Stimulated activated CD4-positive, alpha-beta T cell treated with anti-CD3 and anti-CD28 coated beads, Interleukin-15, amount 100 ng/mL, for 48 hours (primary cell): ENCODE results near the gene UBXN11.
A peak's percentile ranks its signal among the peaks of the same experiment; 100 is the strongest.

Experiments
- DNase-seq, 2 donors: peaks; one replicate each; pipeline ENCODE4 v3.0.0-alpha.2; 2020; ENCODE audit warnings: low read depth in 2 of 2

The UBXN11 gene, protein sequence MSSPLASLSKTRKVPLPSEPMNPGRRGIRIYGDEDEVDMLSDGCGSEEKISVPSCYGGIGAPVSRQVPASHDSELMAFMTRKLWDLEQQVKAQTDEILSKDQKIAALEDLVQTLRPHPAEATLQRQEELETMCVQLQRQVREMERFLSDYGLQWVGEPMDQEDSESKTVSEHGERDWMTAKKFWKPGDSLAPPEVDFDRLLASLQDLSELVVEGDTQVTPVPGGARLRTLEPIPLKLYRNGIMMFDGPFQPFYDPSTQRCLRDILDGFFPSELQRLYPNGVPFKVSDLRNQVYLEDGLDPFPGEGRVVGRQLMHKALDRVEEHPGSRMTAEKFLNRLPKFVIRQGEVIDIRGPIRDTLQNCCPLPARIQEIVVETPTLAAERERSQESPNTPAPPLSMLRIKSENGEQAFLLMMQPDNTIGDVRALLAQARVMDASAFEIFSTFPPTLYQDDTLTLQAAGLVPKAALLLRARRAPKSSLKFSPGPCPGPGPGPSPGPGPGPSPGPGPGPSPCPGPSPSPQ

DNA sequence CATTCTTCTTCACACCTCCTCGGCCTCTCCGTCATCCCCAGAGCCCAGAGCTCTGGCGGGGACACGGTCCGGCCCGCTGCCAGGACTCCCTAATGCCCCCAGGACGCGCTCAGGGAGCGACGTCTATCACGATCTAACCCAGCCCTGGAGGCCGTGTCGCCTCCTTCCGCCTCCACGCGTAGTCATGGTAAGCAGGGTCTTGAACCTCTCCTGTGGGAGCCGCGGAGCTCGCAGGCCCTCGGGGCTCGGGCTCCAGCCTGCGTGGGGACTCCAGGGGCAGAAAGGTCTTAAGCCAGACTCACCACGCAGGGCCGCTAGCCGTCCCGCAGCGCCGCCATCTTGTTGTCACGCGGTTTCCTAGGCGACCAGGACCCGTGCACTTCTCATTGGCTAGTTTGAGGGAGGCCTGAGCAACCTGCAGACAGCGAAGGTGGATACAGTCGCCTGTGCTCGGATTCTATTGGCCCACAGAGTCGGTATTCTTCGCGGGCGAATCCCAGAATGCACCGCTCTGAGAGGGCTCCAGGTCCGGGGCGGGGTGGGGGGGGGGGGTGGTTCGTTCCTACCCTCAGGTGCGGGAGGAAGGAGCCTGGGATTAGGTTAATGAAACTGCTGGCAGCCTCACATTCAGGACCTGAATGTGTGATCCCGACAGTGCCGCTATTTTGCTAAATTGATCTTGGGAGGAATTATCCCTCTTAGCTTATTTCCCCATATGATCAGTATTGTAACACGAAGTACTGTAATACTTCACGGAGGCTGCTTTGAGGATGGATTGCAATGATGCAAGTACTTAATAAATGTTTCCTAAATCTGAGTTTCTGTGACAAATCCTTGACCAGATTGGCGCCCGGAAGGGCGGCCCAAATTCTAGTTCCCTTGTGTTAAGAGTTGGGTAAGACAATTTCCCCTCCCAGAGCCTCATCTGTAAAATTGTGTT, at the start of gene UBXN11:
Gene UBXN11, minus strand, starts transcription at position 347 of the 940 bp plus-strand sequence. CDS start 3,753 bp downstream, outside the sequence.
- peak; percentile 90 to 91 for DNase-seq

DNA sequence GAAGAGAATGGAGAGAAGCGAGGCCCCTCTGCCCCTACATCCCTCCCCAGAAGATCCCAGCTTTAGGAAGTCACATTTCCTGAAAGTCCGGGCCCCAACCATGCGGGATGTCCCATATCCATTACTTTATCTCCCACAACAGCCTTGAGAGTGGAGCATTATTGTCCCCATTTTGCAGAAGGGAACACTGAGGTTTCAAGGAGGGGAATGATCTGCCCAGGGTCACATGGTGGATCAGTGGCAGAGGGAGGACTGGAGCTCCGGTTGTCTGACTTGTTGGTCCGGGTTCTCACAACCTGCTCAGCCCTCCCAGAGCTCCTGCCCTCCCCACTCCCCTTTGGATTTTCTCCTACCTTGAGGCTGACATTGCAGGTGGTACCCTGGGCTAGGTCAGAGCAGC, 49.7 kb upstream of the UBXN11 start:
- no peak for DNase-seq

DNA sequence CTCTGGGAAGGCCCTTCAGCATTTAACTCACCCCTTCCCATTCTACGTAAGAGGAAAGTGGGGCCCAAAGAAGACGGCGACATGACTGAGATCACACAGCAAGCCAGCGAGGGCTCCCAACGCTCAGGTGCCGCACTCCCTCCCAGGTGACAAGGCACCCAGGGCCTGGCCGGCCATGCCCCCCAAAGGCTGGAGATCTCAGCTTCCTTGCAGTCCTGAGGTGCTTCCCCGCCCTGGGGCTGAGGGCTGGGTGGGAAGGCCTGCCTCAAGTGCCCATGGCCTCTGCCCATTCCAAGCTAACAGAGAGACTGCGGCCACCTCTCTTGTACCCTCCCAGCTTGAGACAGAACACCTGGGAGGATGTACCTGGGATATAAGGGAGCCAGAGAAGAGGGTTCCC, 48.5 kb upstream of the UBXN11 start:
- DNase-seq = no peak

DNA sequence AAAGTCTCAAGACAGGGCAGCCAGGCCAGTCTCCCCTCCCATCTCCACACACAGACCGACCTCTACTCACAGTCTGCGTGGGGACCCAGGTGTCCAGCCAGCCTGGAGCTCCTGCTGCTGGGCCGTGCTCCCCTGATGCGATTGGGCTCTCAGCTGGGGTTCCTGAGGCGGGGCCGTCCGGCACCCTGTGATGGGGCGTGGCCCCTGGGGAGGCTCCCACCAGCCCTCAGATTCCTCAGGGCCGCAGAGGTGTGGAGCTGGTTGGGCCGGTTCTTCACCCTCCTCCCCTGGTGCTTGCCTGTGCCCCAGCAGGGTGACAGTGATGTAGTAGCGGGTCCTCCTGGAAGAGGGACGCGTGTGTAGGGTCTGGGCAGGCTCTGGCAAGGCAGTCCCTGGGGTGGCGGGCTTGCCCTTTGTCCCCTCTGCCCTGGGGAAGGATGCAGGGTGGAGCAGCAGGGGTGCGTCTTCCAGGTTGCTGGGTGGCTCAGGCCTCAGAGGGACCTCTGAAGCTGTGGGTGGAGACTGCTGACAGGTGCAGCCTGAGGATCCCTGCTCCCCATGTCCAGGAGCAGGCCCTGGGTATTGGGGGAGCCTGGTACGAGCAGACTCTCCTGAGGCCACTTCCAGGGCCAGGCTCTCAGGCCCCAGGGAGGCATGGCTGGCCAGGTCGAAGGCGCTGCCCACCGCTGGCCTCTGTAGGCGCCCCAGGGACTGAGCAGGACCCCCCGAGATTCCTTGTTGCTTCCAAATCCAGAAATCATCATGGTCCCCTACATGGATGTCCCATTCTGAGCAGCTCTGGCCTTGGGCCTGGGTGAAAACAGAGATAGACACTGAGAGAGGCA, 47.8 kb upstream of the UBXN11 start, which contains the start of gene CRYBG2:
Gene CRYBG2, minus strand, starts transcription at position 155 of the 845 bp plus-strand sequence. CDS start 7,473 bp downstream, outside the sequence.
- DNase-seq = no peak

DNA sequence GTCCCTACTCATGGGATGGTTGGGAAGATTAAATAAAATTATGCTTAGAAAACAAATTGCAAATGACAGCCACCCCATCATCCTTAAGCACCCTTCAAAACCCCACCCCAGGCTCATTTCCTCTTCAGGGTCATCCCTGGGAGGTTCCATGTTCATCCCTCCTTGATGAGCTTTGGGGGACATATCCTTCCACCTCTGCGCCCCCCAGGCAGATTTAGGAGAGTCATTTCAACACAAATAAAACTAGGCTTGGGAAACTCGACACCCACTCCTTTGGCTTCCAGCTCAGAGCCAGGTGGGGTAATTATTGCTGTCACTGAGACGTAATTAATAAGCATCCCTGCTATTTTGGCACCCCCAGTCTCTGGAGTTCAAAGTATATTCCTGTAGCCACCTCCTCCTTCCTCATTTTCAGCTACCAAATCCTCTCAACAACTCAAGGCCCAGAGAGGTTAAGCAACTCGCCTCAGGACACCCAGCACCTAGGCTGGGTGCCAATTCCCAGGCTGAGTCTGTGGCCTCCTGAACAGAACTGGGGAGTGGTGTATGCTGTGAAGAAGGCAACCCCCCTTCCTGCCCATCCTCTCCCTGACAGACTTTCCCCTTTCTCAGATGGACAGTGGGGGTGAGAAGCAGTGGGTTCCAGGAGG, 46.9 kb upstream of the UBXN11 start:
- no peak for DNase-seq

DNA sequence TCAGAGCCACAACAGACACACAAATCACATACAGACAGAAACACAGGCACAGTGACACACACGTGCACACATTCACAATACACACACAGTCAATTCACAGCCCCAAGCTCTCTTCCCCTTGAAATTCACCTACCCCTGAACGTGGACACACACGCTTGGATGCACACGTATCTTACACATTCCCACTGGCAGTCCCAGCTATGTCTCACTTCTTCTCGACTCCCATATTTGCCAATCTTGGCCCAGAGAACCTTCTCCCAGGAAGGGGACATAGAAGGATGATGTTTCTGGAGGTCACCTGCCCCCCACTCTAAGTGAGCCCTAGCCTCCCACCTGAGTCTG, 45.9 kb upstream of the UBXN11 start:
- no peak for DNase-seq

DNA sequence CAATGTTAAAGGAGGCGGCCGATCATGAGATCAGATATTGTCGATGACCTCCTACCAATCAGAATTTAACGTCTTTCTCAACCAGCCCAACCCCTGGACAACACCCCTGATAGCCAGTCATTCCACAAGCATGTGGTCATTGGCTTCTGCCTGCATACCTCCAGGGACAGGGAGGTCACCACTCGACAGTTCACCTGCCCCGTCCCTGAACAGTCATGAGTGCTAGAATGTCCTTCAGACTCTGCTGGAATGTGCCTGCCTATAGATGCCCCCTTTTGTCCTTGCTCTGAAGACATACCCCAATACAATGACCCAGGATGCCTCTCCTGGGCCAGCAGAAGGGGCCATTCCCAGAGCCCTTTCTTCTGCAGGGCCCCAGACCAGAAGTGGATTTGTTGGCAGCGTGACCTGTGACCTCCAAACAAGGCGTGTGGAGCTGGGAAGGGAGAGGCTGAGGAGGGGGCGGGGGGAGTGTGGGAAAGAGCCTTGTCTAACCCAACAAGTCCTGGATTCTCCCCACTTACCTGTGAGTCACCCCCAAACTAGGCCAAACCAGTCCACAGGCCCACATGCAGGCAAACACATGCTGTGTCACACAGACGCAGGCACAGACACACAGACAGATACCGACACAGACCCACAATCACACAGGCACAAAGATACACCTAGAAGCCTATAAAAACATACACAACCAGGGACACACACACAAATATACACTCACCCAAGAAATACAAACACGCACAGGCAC, 45.3 kb upstream of the UBXN11 start:
- no peak for DNase-seq

DNA sequence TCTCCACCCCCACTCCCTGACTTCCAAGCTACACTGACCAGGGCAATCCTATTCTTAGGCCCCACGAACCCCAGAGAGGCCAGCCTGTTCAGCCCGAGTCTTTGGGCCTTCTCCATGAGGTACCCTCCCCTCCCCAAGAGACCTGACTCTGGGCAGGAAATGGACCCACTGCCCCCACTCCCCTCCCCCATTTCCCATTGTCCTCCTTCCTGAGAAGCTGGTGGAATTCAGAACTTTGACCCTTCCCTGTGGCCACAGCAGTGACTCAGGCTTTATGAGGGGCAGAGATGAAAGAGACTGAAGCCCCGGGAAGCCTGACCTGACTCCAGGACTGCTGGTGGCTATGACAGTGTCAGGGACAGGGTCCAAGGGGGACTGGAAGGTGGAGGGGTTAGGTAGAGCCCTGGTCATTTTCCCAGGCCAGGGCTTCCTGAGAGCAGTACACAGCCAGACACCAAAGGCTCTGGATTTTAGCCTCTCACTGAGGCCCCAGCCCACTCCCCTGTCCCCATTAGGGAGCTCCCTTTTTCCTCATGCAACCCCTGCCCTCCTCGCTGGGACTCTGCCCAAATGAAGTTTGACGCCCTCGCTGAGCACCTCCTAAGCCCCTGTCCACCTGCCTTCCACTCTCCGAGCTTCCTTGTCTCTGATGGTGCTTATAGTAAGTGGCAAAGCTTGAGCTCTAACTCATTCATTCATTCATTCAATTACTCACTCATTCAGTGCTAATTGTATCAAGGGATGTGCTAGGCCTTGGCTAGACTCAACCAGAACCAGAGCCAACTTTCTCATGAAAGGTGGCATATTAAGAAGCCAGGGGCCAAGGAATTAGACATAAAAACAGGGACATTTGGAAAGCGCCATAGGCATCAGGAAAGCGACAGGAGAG, 44.5 kb upstream of the UBXN11 start:
- DNase-seq = no peak

DNA sequence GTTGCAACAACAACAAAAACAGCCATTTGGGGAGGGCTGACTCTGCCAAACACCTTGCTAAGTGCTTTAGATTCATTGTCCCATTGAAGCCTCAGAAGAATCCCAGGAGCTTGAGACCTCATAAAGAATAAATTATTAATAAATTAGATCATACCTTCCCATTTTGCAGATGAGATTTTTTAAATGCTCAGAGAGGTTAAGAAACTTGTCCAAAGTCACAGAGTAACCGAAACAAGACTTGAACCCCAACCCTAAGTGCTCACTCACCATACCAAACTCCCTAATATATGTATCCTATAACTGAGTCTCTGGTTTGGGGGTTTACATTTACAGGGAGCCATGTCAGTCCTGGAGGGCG, 43.9 kb upstream of the UBXN11 start:
- no peak for DNase-seq

DNA sequence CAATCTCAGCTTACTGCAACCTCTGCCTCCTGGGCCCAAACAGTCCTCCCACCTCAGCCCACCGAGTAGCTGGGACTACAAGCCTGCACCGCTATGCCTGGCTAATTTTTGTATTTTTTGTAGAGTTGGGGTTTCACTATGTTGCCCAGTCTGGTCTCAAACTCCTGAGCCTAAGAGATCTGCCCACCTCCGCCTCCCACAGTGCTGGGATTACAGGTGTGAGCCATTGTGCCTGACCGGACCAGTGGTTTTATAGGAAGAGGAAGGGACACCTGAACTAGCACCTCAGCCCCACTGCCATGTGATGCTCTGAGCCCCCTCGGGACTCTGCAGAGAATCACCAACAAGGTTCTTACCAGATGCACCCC, 43.4 kb upstream of the UBXN11 start:
- no peak for DNase-seq

DNA sequence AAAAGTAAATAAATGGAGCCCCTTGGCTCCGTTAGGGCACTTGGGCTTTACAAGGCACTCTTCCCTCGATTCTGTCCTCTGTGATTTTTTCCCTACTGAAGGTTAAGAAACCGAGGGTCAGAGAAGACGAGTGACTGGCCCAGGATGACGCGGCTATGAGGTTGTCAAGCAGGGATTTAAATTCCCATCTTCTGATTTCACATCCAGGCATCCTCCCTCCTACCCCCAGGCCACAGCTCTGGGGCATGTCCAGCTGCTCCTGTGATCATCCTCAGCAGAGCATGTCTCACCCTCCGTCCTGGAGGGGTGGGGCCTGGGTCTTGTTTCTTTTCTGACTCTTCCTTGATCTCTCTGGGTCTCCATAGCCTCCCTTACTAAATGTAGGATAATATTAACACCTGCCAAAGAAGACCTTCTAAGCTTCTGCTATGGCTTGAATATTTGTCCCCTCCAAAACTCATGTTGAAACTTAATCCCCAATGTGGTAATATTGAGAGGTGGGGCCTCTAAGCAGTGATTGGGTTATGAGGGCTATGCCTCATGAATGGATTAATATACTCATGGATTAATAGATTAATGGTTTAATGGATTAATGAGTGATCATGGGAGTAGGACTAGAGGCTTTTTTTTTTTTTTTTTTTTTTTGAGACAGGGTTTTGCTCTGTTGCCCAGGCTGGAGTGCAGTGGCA, 42.9 kb upstream of the UBXN11 start:
- no peak for DNase-seq

DNA sequence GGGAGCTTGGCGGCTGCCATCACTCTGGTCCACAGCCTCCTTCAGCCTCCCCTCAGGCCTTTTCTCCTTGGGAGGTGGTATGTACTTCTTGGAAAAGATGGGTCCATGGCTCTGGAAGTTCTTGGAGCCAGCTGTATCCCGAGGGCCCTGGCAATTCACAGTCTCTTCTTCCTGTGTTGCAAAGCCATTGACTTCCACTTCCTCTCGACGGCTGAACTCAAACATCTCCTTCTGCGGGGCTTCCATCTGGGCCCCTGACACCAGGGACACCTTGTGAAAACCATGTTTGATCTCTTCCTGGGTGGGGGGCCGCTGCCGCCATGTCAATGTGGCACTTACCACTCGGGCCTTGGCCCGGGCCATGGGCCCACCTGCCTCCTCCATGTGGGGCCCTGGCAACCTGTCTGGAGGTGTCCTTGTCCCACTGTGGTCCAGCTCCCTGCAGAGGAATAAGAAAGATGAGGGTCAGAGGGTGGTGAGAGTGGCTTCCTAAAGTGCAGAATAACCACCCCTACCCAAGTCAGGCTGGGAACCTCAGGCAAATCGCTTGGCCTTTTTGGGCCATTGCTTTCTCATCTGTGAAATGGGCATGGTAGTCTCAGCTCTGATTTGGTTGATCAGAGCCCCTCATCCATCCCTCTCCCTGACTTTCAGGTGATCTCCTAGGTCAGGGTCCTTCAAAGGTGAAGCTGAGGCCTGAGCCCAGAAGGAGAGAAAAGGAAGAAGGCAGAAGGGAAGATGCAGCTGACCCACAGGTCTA, 40.0 kb upstream of the UBXN11 start:
- DNase-seq = no peak

DNA sequence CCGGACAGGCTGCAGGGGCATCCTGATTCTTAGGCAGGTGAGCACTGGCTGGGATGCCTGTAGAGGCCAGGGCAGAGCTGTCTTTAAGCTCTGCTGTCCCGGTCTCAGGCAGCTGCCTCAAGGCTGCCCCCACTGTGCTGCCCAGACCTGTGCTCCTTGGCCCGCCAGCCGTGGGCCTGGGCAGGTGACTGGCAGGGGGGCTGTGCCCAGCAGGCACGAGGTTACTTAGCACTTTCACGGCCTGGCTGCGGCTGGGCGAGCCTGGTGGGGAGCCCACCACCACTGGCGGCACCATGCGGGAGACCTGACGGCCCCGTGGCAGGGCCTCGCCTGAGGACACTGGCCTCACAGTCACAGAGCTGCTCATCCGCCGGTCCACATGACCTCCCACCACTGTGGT, 39.3 kb upstream of the UBXN11 start:
- no peak for DNase-seq

DNA sequence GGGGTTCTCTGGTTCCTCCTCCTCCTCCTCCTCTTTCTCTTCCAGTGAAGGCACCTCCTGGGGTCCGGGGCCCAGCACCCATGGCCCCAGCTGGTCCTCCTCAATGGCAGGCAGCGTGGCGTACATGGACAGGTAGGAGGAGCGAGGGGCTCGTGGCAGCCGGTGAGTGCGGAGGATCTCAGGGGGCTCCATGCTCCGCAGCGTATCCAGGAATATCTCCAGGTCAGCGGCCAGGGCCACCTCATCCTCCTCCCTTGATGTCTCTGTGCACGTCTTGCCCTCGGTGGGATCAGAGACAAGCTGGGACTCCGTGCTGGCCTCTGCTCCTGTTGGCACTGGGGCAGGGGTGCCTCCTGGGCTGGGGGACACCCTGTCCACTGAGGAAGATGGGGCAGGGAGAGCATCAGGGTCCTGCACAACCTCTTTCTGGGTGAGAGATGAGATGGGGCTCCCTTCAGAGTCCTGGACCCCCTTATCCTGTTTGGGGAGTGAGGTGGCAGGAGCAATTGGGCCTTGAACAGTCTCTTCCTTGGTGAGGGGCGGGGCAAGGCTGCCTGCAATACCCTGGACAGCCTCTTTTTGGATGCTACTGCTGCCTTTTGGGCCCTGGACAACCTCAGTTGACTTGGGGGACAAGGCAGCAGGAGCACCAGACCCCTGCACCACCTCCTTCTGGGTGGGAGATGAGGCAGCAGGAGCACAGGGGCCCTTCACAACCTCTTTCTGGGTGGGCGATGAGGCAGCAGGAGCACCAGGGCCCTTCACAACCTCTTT, 37.9 kb upstream of the UBXN11 start:
- no peak for DNase-seq

DNA sequence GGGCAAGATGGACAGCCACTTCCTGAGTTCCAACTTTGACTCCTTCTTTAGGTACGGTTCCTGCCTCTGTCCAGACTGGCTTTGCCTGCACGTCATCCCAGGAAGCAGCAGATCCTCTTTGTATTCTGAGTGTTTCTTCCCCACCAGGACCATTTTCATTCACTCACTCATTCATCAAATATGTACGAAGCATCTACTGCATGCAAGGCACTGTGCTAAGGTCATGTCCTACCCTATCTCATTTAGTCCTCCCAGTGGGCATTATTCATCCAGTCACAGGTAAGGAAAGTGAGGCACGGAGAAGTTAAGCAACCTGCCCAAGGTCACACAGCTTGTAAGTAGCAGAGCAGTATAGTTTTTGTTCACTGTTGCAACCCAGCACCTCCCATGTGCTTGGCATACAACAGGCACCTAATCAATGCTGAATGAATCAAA, 33.6 kb upstream of the UBXN11 start:
- DNase-seq = no peak

DNA sequence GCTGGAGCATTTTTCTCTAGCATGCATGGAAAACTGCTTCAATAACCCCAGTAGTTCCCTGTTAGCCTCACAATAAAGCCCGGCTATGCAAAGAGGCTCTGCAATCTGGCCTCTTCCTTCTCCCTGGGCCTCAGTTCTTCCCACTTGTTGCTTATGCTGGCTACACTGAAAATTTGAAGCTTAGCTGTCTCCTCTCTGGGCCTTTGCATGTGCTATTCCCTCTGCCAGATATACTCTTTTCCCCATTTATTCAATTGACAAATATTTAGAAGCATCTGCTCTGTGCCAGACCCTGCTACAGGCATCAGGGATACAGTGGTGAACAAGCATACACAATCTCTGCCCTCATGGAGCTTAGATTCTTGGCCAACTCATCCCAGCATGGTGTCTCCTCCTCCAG, 32.2 kb upstream of the UBXN11 start:
- no peak for DNase-seq

DNA sequence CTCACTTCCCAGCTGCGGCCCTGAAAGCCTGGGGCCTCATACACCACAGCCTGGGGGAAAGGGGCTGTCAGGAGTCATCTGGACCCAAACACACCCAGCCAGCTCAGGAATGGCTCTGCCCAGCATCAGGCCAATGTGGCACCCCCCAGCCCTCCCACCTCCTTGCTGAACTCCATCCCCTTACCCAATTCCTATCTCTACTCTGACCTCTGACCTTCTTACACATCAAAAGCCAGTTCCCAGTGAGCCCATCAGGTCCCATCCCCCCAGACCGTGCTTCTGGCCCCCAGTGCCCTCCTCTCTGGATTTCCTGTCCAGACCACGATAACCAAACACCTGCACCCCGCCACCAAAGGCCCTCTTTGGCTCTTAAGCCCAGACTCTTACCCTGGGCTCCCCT, 31.2 kb upstream of the UBXN11 start:
- DNase-seq = no peak
